ENCODE measurements around the gene GRM1. TPM values are rescaled to one million over a fixed set of nuclear protein-coding genes. Genes with fewer than 3 reads are reported as not detected.

GRM1 gene
- total and polyA plus RNA-seq, 9 of the 15 experiments (the other 6 are each of a cell fraction or from before 2014, with no cell fraction given) = not detected

- Histone ChIP-seq H3K79me2 (ENCODE audit: control insufficient read depth, insufficient read depth, low read length) (no peaks in the 10 kb centered on the region), H3K4me1 (replicated peaks in 1 of 2; ENCODE audit: control insufficient read depth in 2 of 2, insufficient read depth in 2 of 2, low read length in 2 of 2) (peaks cover 0 to 8% of the 10 kb centered on the region in 2 experiments; a peak in 1 of 5 replicates), H3K9me1 (ENCODE audit: control insufficient read depth, insufficient read depth, low read length) (no peaks in the 10 kb centered on the region), H3K4me3 (no peak overlapping the region), H3K9ac (ENCODE audit: insufficient read depth in 1 of 2, low read depth in 2 of 2, low read length in 2 of 2) (no peak overlapping the region), H2AFZ (ENCODE audit: low read depth, low read length) (no peak overlapping the region), H4K20me1 (replicated peaks; ENCODE audit: control insufficient read depth, insufficient read depth, low read length) (no peaks in the 10 kb centered on the region), H3K27ac (ENCODE audit: extremely low read depth, low read depth, low read length) (no peak overlapping the region), H3K4me2 (ENCODE audit: insufficient read depth, low read length) (no peak overlapping the region), H3K27me3 (ENCODE audit: control insufficient read depth in 2 of 2, insufficient read depth in 2 of 2, low read length in 2 of 2) (peaks cover 2 to 11% of the 10 kb centered on the region in 2 experiments; a peak in 2 of 5 replicates), H3K36me3 (ENCODE audit: control insufficient read depth, insufficient read depth, low read length) (no peaks in the 10 kb centered on the region), H3K9me3 (replicated peaks; ENCODE audit: control insufficient read depth, insufficient read depth, low read depth, low read length) (no peaks in the 10 kb centered on the region)
- ChIA-PET CTCF (ENCODE audit: low intra/inter-chr PET ratio) (no interaction called here), POLR2A (interaction anchor here (0.6 kb wide), 1 partner anchor 13 kb away, joined by 3 read pairs; no protein-coding TSS in a partner anchor)
- no TSS peak for BruUV-seq (replicated peaks)
- TF ChIP-seq SLC30A9 (CRISPR knock-in tag; IDR thresholded peaks at IDR 0.05) (no peak), TAL1 (IDR thresholded peaks at IDR 0.05) (no peak)
- WGBS (ENCODE audit: insufficient coverage, low coverage, missing lambda C conversion rate) = 6% methylated on average over 4 of the region's 4 CpGs
- no peak for FAIRE-seq
- in situ Hi-C loops (cut with MboI) = no loop called here
- no peak for DNase-seq (ENCODE audit: extremely low read depth in 1 of 4, low spot score in 3 of 4)
- intact Hi-C loops (cut with micrococcal nuclease) = no loop called here
- no peak for ATAC-seq
Measured at GRCh38 chr6:146429831-146430230, 401.0 kb downstream of the GRM1 start.

DNA sequence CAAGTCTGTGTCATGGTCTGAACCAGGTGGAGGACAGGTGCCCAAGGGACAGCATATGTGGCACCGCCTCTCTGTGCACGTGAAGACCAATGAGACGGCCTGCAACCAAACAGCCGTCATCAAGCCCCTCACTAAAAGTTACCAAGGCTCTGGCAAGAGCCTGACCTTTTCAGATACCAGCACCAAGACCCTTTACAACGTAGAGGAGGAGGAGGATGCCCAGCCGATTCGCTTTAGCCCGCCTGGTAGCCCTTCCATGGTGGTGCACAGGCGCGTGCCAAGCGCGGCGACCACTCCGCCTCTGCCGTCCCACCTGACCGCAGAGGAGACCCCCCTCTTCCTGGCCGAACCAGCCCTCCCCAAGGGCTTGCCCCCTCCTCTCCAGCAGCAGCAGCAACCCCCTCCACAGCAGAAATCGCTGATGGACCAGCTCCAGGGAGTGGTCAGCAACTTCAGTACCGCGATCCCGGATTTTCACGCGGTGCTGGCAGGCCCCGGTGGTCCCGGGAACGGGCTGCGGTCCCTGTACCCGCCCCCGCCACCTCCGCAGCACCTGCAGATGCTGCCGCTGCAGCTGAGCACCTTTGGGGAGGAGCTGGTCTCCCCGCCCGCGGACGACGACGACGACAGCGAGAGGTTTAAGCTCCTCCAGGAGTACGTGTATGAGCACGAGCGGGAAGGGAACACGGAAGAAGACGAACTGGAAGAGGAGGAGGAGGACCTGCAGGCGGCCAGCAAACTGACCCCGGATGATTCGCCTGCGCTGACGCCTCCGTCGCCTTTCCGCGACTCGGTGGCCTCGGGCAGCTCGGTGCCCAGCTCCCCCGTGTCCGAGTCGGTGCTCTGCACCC, 405.2 kb downstream of the GRM1 start:
- no peak for TF ChIP-seq HDAC1 (IDR thresholded peaks at IDR 0.05)
- TF ChIP-seq MAZ (CRISPR knock-in tag; conservative IDR thresholded peaks at IDR 0.05 in 1 of 2, IDR thresholded peaks at IDR 0.05 in 1 of 2) = 0 out of 4 replicates have a peak, but pooled peaks of 1 of the 2 experiments have one; percentile 41
- TF ChIP-seq ZBTB7A (IDR thresholded peaks at IDR 0.05; ENCODE audit: borderline replicate concordance, control insufficient read depth, low read depth, low read length) = no peak
- TF ChIP-seq RREB1 (CRISPR knock-in tag; IDR thresholded peaks at IDR 0.05) = 0 out of 2 replicates have a peak, but pooled peaks have one; percentile 15
- TF ChIP-seq RBM22 (IDR thresholded peaks at IDR 0.05; ENCODE audit: low read depth, low read length, poor library complexity, severe bottlenecking) = no peak
- no peak for TF ChIP-seq KHSRP (IDR thresholded peaks at IDR 0.05)
- H3K36me3 ChIP-seq (ENCODE audit: control insufficient read depth, insufficient read depth, low read length) = no peaks in the 10 kb centered on the region
- no TSS peak for BruUV-seq (replicated peaks)
- no peaks in the 10 kb centered on the region for H3K79me2 ChIP-seq (ENCODE audit: control insufficient read depth, insufficient read depth, low read length)
- in situ Hi-C loops (cut with MboI) = no loop called here
- no peaks in the 10 kb centered on the region for H3K9me1 ChIP-seq (ENCODE audit: control insufficient read depth, insufficient read depth, low read length)
- 1% methylated on average over 57 of the region's 59 CpGs for WGBS (ENCODE audit: insufficient coverage, low coverage, missing lambda C conversion rate)
- DNase-seq (ENCODE audit: extremely low read depth in 1 of 4, low spot score in 3 of 4) (no peak), FAIRE-seq (no peak), ATAC-seq (peak; percentile 44)
- H2AFZ ChIP-seq (ENCODE audit: low read depth, low read length) = no peak overlapping the region; the same call in 1 of the 2 replicates
- no peak overlapping the region for H3K9ac ChIP-seq (ENCODE audit: insufficient read depth in 1 of 2, low read depth in 2 of 2, low read length in 2 of 2)
- H3K27me3 ChIP-seq (ENCODE audit: control insufficient read depth in 2 of 2, insufficient read depth in 2 of 2, low read length in 2 of 2) = peaks cover 8 to 17% of the 10 kb centered on the region in 2 experiments; a peak in 3 of 5 replicates
- H4K20me1 ChIP-seq (replicated peaks; ENCODE audit: control insufficient read depth, insufficient read depth, low read length) = no peaks in the 10 kb centered on the region
- intact Hi-C loops (cut with micrococcal nuclease) = no loop called here
- no peak overlapping the region; the same call in 1 of the 2 replicates for H3K4me2 ChIP-seq (ENCODE audit: insufficient read depth, low read length)
- ChIA-PET CTCF (ENCODE audit: low intra/inter-chr PET ratio) (no interaction called here), POLR2A (interaction anchor here (1.0 to 1.2 kb wide), 2 partner anchors 10 to 14 kb away, joined by 3 to 4 read pairs; no protein-coding TSS in a partner anchor)
- no peaks in the 10 kb centered on the region for H3K9me3 ChIP-seq (replicated peaks; ENCODE audit: control insufficient read depth, insufficient read depth, low read depth, low read length)
- peaks cover 0 to 8% of the 10 kb centered on the region in 2 experiments; a peak in 1 of 5 replicates for H3K4me1 ChIP-seq (replicated peaks in 1 of 2; ENCODE audit: control insufficient read depth in 2 of 2, insufficient read depth in 2 of 2, low read length in 2 of 2)
- H3K27ac ChIP-seq (ENCODE audit: extremely low read depth, low read depth, low read length) = no peak overlapping the region
- H3K4me3 ChIP-seq = no peak overlapping the region
